Fibroblast of skin of right biceps (primary cell): ENCODE results near the gene ZDHHC23.

Experiments used
- DNase-seq: peaks from one replicate; pipeline ENCODE4 v3.0.0-alpha.2; 2013

ZDHHC23 gene

DNA sequence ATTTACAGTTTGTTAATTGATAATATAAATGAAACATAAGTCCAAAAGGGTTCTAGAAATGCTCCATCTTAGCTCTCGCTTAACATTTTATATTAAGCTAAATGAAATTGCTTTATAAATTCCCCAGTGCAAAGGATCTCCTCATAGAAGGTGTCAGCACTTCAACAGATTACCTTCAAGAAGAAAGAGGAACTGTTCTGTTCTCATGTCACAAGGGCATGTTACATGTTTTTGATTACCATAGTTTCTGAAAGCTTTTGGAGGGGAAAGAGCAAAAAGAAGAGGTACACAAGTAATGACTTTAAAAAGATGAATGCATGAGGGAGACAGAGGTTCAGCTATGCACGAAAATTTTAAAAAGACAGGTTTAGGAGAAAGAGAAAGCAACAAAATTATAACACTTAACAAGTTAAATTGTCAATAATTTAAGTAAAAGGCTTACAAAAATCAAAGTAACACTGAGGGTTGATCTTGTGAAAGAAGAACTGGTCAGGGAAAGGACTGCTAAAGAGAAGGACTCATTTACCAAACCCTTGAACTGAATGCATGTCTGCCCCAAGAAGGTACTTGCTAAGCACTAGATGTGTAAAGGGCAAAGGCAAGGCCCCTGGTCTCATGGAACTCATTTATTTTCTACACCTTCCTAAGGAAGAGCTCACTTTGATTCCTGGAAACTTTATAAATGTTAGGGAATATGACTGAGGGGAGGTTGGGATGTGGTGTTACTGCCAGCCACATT is 63.4 kb downstream of the ZDHHC23 start:
- DNase-seq: no peak
